Measurements from ENCODE around the gene FOSL1. TPM values are rescaled to one million over a fixed set of nuclear protein-coding genes. Genes with fewer than 3 reads are reported as not detected.

Gene FOSL1
- total RNA-seq, 1 donor from 2014 or later, result 0.53 TPM

Other genes starting within 250 kb of the FOSL1 start
- 34.3 TPM for gene RELA, start 237.5 kb downstream of the FOSL1 start, total RNA-seq
- 19.4 TPM for gene KAT5, start 188.1 kb downstream of the FOSL1 start, total RNA-seq
- 24.2 TPM for gene RNASEH2C, start 179.6 kb downstream of the FOSL1 start, total RNA-seq
- gene AP5B1, start 119.4 kb downstream of the FOSL1 start, total RNA-seq, result 13.4 TPM
- gene OVOL1, start 113.3 kb downstream of the FOSL1 start, total RNA-seq, result 0.23 TPM
- gene SNX32, start 66.4 kb downstream of the FOSL1 start, total RNA-seq, result not detected
- 240 TPM for gene CFL1, start 42.2 kb downstream of the FOSL1 start, total RNA-seq
- gene MUS81, start 40.0 kb downstream of the FOSL1 start, total RNA-seq, result 14.3 TPM
- 6.0 TPM for gene EFEMP2, start 27.6 kb downstream of the FOSL1 start, total RNA-seq
- gene CTSW, start 20.6 kb downstream of the FOSL1 start, total RNA-seq, result 0.63 TPM
- 20.3 TPM for gene FIBP, start 11.9 kb downstream of the FOSL1 start, total RNA-seq
- 7.9 TPM for gene CCDC85B, start 9.7 kb downstream of the FOSL1 start, total RNA-seq
- 13.6 TPM for gene C11orf68, start 18.7 kb upstream of the FOSL1 start, total RNA-seq
- 31.0 TPM for gene DRAP1, start 19.0 kb upstream of the FOSL1 start, total RNA-seq
- gene TSGA10IP, start 45.1 kb upstream of the FOSL1 start, total RNA-seq, result not detected
- 14.6 TPM for gene SART1, start 61.3 kb upstream of the FOSL1 start, total RNA-seq
- gene EIF1AD, start 101.8 kb upstream of the FOSL1 start, total RNA-seq, result 12.7 TPM
- 67.3 TPM for gene BANF1, start 102.1 kb upstream of the FOSL1 start, total RNA-seq
- not detected for gene CST6, start 111.6 kb upstream of the FOSL1 start, total RNA-seq
- not detected for gene CATSPER1, start 126.1 kb upstream of the FOSL1 start, total RNA-seq
- not detected for gene GAL3ST3, start 148.8 kb upstream of the FOSL1 start, total RNA-seq
- 79.6 TPM for gene SF3B2, start 152.0 kb upstream of the FOSL1 start, total RNA-seq
- gene PACS1, start 169.9 kb upstream of the FOSL1 start, total RNA-seq, result 5.8 TPM